Retinal pigment epithelial cell (primary cell): Measurements from ENCODE around the gene PLEKHN1.

ENCODE experiments used
- DNase-seq: peaks from one replicate; pipeline ENCODE4 v3.0.0-alpha.2; 2010; ENCODE audit warnings: low read depth
- H3K4me3 ChIP-seq: 2 replicates; pipeline ENCODE4 v1.5.1; 2011; ENCODE audit warnings: mild to moderate bottlenecking, low read length, control low read depth, moderate library complexity
- CTCF ChIP-seq: conservative IDR thresholded peaks from 2 replicates; pipeline ENCODE4 v1.5.1; 2011; ENCODE audit warnings: low read depth, low read length, control low read depth, inconsistent platforms

The PLEKHN1 gene

GRCh38 chr1:925561-926421 lies 40.5 kb upstream of the PLEKHN1 start:
- DNase-seq, result no peak
- peak overlapping the region; percentile 56 for H3K4me3 ChIP-seq
- peak; percentile 15 for TF ChIP-seq CTCF

GRCh38 chr1:927234-927633 lies 39.0 kb upstream of the PLEKHN1 start:
- no peak overlapping the region for H3K4me3 ChIP-seq
- no peak for DNase-seq
- TF ChIP-seq CTCF, result no peak

- H3K4me3 ChIP-seq, result no peak overlapping the region
- TF ChIP-seq CTCF, result no peak
- DNase-seq, result no peak
These were observed 38.5 kb upstream of the PLEKHN1 start for GRCh38 chr1:927748-928147.

- no peak for TF ChIP-seq CTCF
- no peak overlapping the region for H3K4me3 ChIP-seq
- no peak for DNase-seq
These were observed 37.2 kb upstream of the PLEKHN1 start for GRCh38 chr1:928825-929661.

GRCh38 chr1:929712-930632 lies 36.3 kb upstream of the PLEKHN1 start:
- TF ChIP-seq CTCF, result no peak
- DNase-seq, result no peak
- no peak overlapping the region for H3K4me3 ChIP-seq

GRCh38 chr1:930633-931138 lies 35.6 kb upstream of the PLEKHN1 start:
- no peak for TF ChIP-seq CTCF
- no peak for DNase-seq
- no peak overlapping the region for H3K4me3 ChIP-seq
